Stomach (tissue), 9 donors: ENCODE results near the gene ALKBH8. TPM values are rescaled to one million over a fixed set of nuclear protein-coding genes. Genes with fewer than 3 reads are reported as not detected.

Experiments
- DNase-seq, 2 donors: peaks; one replicate each; pipeline versions ENCODE4 v3.0.0 to v3.0.0-alpha.2; 2013 to 2019
- H3K27ac ChIP-seq, 5 donors: fragments of 200-600 bp in 4 of 5; sonication (generic) in 4 of 5; one replicate each; pipeline ENCODE4 v1.5.1; 2013 to 2019; ENCODE audit warnings: mild to moderate bottlenecking in 1 of 5, moderate library complexity in 1 of 5
- H3K27me3 ChIP-seq, 3 donors: fragments of 200-600 bp; sonication (generic); one replicate each; pipeline ENCODE4 v1.5.1; 2017 to 2019; ENCODE audit warnings: mixed run types in 1 of 3
- H3K36me3 ChIP-seq, 4 donors: fragments of 200-600 bp; sonication (generic); 1 replicate in 3 of 4; 2 replicates in 1 of 4; pipeline ENCODE4 v1.5.1; 2016 to 2019
- H3K4me1 ChIP-seq, 4 donors: fragments of 200-600 bp; sonication (generic); one replicate each; pipeline ENCODE4 v1.5.1; 2016 to 2019
- H3K4me3 ChIP-seq, 4 donors: fragments of 200-600 bp; sonication (generic) in 3 of 4; one replicate each; pipeline ENCODE4 v1.5.1; 2016 to 2019; ENCODE audit warnings: mild to moderate bottlenecking in 1 of 4
- H3K9me3 ChIP-seq, 4 donors: fragments of 200-600 bp; sonication (generic); one replicate each; pipeline ENCODE4 v1.5.1; 2016 to 2019
- EP300 ChIP-seq: sonication (generic); formaldehyde crosslinking; IDR thresholded peaks from one replicate; pipeline ENCODE4 v1.6.1; 2017; ENCODE audit warnings: antibody characterized with exemption
- POLR2A ChIP-seq, 4 donors: fragments of 450-650 bp; IDR thresholded peaks; one replicate each; pipeline ENCODE4 v1.6.1; 2016; ENCODE audit warnings: antibody characterized with exemption in 4 of 4, control low read depth in 2 of 4, mild to moderate bottlenecking in 1 of 4, moderate library complexity in 1 of 4
- POLR2AphosphoS5 ChIP-seq, 3 donors: sonication (generic); formaldehyde crosslinking; IDR thresholded peaks; one replicate each; pipeline ENCODE4 v1.6.1; 2016; ENCODE audit warnings: antibody characterized with exemption in 3 of 3
- WGBS, 5 donors: extraction: QIAGEN DNeasy Blood & Tissue Kit in 3 of 5; methylation state at CpG; one replicate each; pipeline versions ENCODE4 v1.1.5 to v1.1.7; 2013 to 2018; 5-methylcytosine and 5-hydroxymethylcytosine counted together
- intact Hi-C: fragments of 100-400 bp; cut with DNase I; formaldehyde crosslinking; loops from one replicate; pipeline ENCODE4 v1.15.1; 2023; ENCODE audit warnings: low total_unique reads
- polyA plus RNA-seq, 3 donors: library from polyadenylated mRNA; stranded (reverse); fragments of 200-250 nt; gene quantifications; one replicate each; pipeline ENCODE4 v1.2.3, GENCODE V29; 2013
- total RNA-seq, 5 donors: library from RNA; depleted of rRNA; stranded (reverse); fragments of >200 nt; gene quantifications; one replicate each; pipeline versions ENCODE4 v1.1.0 to v1.2.3, GENCODE V29; 2014 to 2016
- TF ChIP-seq, protein P1 (sequence below), 7 experiments: fragments of 450-650 bp in 4 of 7; fragments of 200-600 bp in 3 of 7; sonication (generic) in 3 of 7; IDR thresholded peaks; one replicate each; pipeline ENCODE4 v1.5.1; 2016 to 2019; ENCODE audit warnings: antibody characterized with exemption in 7 of 7, control low read depth in 2 of 7, mild to moderate bottlenecking in 1 of 7
- donor health status: healthy with polysubstance abuse.
- donor health status: Bipolar disorder and iron deficiency.
- donor health status: healthy.

The ALKBH8 gene
- total and polyA plus RNA-seq, 8 donors = 0.87 to 28.0 (median 4.1) TPM

DNA sequence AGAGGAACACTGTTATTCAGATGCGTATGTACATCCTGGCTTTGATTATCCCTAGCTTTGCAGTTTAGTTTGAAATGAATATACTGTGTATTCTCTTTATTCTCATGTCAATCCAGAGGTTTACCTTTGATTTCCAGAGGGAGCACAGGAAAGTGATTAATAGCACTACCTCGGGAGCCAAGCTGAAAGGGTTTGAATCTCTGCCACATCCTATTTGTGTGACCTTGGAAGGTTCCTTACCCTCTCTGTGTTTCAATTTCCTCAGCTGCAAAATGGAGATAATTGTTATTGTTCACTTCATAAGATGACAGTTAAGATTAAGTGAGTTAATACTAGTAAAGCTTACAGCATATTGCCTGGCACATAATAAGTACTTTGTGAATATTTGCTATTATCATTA lies 43.3 kb upstream of the ALKBH8 start:
- no peak for DNase-seq
- TF ChIP-seq POLR2AphosphoS5 (IDR thresholded peaks at IDR 0.05) = no peak
- TF ChIP-seq, protein P1, sequence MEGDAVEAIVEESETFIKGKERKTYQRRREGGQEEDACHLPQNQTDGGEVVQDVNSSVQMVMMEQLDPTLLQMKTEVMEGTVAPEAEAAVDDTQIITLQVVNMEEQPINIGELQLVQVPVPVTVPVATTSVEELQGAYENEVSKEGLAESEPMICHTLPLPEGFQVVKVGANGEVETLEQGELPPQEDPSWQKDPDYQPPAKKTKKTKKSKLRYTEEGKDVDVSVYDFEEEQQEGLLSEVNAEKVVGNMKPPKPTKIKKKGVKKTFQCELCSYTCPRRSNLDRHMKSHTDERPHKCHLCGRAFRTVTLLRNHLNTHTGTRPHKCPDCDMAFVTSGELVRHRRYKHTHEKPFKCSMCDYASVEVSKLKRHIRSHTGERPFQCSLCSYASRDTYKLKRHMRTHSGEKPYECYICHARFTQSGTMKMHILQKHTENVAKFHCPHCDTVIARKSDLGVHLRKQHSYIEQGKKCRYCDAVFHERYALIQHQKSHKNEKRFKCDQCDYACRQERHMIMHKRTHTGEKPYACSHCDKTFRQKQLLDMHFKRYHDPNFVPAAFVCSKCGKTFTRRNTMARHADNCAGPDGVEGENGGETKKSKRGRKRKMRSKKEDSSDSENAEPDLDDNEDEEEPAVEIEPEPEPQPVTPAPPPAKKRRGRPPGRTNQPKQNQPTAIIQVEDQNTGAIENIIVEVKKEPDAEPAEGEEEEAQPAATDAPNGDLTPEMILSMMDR (IDR thresholded peaks at IDR 0.05) = no peak
- TF ChIP-seq EP300 = no peak
- TF ChIP-seq POLR2A (IDR thresholded peaks at IDR 0.05) = no peak
- Histone ChIP-seq H3K4me3 (no peak overlapping the region), H3K36me3 (no peaks in the 10 kb centered on the region), H3K27me3 (peaks cover 0 to 30% (median 12%) of the 10 kb centered on the region in 3 donors), H3K27ac (no peak overlapping the region), H3K4me1 (no peaks in the 10 kb centered on the region), H3K9me3 (no peaks in the 10 kb centered on the region)
- intact Hi-C loops = no loop called here
- WGBS, 5 donors = 34 to 45% (median 37%) methylated on average over 2 of the region's 2 CpGs

GRCh38 chr11:107606141-107606540 lies 40.6 kb upstream of the ALKBH8 start:
- no peak for DNase-seq
- intact Hi-C loops = no loop called here
- TF ChIP-seq EP300 (no peak), POLR2AphosphoS5 (IDR thresholded peaks at IDR 0.05) (no peak), POLR2A (IDR thresholded peaks at IDR 0.05) (no peak)
- TF ChIP-seq, protein P1 (IDR thresholded peaks at IDR 0.05) = no peak
- H3K27ac ChIP-seq = no peak overlapping the region
- peaks cover 0 to 39% (median 14%) of the 10 kb centered on the region in 3 donors for H3K27me3 ChIP-seq
- 65 to 79% (median 73%) methylated on average over 3 of the region's 3 CpGs for WGBS, 5 donors
- no peaks in the 10 kb centered on the region for H3K36me3 ChIP-seq
- H3K4me3 ChIP-seq = no peak overlapping the region
- H3K4me1 ChIP-seq = no peaks in the 10 kb centered on the region
- no peaks in the 10 kb centered on the region for H3K9me3 ChIP-seq

GRCh38 chr11:107605061-107606006 lies 39.8 kb upstream of the ALKBH8 start:
- H3K4me3 ChIP-seq = no peak overlapping the region
- peaks cover 0 to 39% (median 13%) of the 10 kb centered on the region in 3 donors for H3K27me3 ChIP-seq
- DNase-seq = no peak
- H3K36me3 ChIP-seq = no peaks in the 10 kb centered on the region
- no peaks in the 10 kb centered on the region for H3K4me1 ChIP-seq
- WGBS, 5 donors = 88 to 91% (median 90%) methylated on average over 9 of the region's 9 CpGs
- H3K27ac ChIP-seq = no peak overlapping the region
- H3K9me3 ChIP-seq = no peaks in the 10 kb centered on the region
- intact Hi-C loops = no loop called here
- TF ChIP-seq POLR2AphosphoS5 (IDR thresholded peaks at IDR 0.05) (no peak), POLR2A (IDR thresholded peaks at IDR 0.05) (no peak), EP300 (no peak)
- TF ChIP-seq, protein P1 (IDR thresholded peaks at IDR 0.05) = no peak

- no peak overlapping the region for H3K4me3 ChIP-seq
- no peaks in the 10 kb centered on the region for H3K4me1 ChIP-seq
- 45 to 59% (median 55%) methylated on average over 6 of the region's 6 CpGs for WGBS, 5 donors
- H3K27me3 ChIP-seq = peaks cover 0 to 46% (median 11%) of the 10 kb centered on the region in 3 donors
- no peak for TF ChIP-seq POLR2A (IDR thresholded peaks at IDR 0.05)
- TF ChIP-seq EP300 = no peak
- TF ChIP-seq, protein P1 (IDR thresholded peaks at IDR 0.05) = no peak
- no peak overlapping the region for H3K27ac ChIP-seq
- peak in 1 of 2 donors; percentile 3 for DNase-seq
- intact Hi-C loops = no loop called here
- no peaks in the 10 kb centered on the region for H3K36me3 ChIP-seq
- H3K9me3 ChIP-seq = no peaks in the 10 kb centered on the region
These were observed 32.9 kb upstream of the ALKBH8 start for GRCh38 chr11:107598225-107599139.
